AG09309 (cell line): ENCODE results near the gene HID1.

Experiments
- DNase-seq: peaks from one replicate; pipeline ENCODE4 v3.0.0-alpha.2; 2010; ENCODE audit warnings: low read depth
- H3K4me3 ChIP-seq: 2 replicates; pipeline ENCODE4 v1.5.1; 2011; ENCODE audit warnings: mild to moderate bottlenecking, low read depth, low read length, moderate library complexity; ENCODE audit not compliant: control insufficient read depth
- CTCF ChIP-seq: IDR thresholded peaks from 2 replicates; pipeline ENCODE4 v1.5.1; 2011; ENCODE audit warnings: mild to moderate bottlenecking, low read depth, low read length, inconsistent platforms; ENCODE audit not compliant: insufficient read depth, control insufficient read depth; ENCODE audit errors: missing control alignments

Gene HID1

DNA sequence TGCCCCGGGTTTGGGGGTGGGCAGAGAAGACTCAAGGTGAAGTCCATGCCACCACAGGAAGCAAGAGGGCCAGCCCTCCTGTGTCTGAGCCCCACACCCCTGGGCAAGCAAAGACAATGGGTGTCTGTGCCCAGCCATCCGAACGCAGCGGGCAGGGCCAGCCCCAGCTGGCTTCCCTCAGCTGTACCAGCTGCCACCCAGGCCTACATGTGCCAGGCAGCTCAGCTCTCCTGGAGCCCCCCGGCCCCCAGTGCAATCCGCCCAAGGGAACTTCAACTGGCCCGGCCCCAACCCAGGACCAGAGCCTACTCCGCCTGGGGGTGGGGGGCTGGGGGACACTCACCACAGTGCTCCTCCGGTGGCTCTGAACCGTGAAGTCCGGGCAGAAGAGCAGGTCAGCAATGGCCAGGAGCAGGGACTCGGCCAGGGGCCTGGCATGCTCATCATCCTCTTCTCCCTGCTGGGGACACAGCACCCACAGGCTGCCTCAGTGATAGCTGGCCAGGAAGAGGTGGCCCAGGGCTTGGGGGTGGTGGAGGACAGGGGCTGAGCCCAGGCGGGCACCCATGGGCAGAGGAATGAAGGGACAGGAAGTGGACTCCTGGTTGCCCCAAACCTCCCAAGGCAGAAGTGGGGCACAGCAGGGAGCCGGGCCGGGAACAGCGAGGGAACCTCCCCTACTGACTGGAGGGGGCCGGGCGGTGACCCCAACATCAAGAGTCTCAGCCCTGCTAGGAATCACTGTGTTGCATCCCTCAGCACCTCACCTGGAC, 9.8 kb downstream of the HID1 start:
- no peak overlapping the region for H3K4me3 ChIP-seq
- no peak for DNase-seq
- TF ChIP-seq CTCF: no peak

GRCh38 chr17:74961657-74962350, 10.8 kb downstream of the HID1 start:
- no peak overlapping the region for H3K4me3 ChIP-seq
- peak; percentile 79 for TF ChIP-seq CTCF
- peak; percentile 43 for DNase-seq

GRCh38 chr17:74960570-74961342, 11.8 kb downstream of the HID1 start:
- H3K4me3 ChIP-seq: no peak overlapping the region
- peak; percentile 47 for TF ChIP-seq CTCF
- no peak for DNase-seq

GRCh38 chr17:74959826-74960515, 12.6 kb downstream of the HID1 start:
- no peak for TF ChIP-seq CTCF
- no peak overlapping the region for H3K4me3 ChIP-seq
- DNase-seq: no peak

DNA sequence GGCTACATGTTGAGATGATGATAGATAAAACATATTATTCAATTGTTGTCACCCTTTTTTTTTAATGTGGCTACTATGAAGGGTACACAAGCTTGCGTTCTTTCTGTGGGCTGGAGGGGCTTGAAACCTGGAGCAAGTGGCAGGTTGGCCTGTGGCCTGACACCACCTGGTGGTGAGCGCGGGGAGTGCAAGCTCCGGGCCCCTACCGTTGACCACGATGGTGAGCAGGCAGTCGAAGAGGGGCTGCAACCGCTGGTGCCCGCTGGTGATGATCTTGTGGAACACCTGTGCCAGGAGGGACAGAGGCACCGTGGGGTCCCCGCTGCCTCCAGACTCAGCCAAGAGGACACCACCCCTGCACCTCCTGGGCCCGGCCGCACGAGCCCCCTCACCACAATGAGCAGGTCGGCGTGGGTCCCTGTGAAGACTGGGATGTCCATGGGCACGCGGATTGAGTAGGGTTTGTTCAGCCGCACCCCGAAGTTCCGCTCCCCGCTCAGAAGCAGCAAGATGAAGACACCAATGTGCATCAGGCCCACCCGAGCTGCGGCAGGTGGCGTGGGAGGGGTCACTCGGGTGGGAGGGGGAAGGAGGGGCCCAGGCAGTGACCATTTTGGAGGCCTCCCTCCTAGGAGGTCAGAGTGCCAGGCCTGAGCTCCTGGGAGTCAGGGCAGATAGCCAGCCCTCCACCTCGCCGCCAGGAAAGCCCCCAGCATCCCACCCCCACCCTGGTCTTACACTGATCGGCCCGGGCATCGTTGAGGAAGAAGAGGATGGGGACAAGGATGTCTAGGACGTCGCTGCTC, 14.4 kb downstream of the HID1 start:
- TF ChIP-seq CTCF: peak; percentile 96

More for the DNA sequence above, 14.4 kb downstream of the HID1 start:
- H3K4me3 ChIP-seq: no peak overlapping the region
- no peak for DNase-seq
